ENCODE data around the gene EPS8L2.

GRCh38 chr11:691710-692590 is 14.1 kb upstream of the EPS8L2 start:
- TF ChIP-seq POLR2AphosphoS5 (IDR thresholded peaks at IDR 0.05; ENCODE audit: borderline replicate concordance, low read depth, low read length) (no peak), EZH2 (IDR thresholded peaks at IDR 0.05) (no peak), FOXP2 (optimal IDR thresholded peaks at IDR 0.05; ENCODE audit: control extremely low read depth, extremely low read length, insufficient read depth) (no peak)
